GM18870 (cell line): ENCODE measurements around the gene KPNA2.
"Not testable (repeated sequence)": the region's sequence is repeated elsewhere in the genome, so short reads cannot be mapped to it uniquely, and the experiment has no call there.

Experiments
- ATAC-seq: cut with Tn5 transposase; IDR thresholded peaks from one replicate; pipeline ENCODE4 v1.9.1; 2021; ENCODE audit warnings: moderate library complexity; ENCODE audit not compliant: unreplicated experiment

KPNA2 gene

GRCh38 chr17:68019675-68020408, 15.7 kb upstream of the KPNA2 start:
- peak; percentile 90 for ATAC-seq

GRCh38 chr17:68020409-68020756, 15.2 kb upstream of the KPNA2 start:
- ATAC-seq = no peak

- ATAC-seq = not testable (repeated sequence)
Measured at GRCh38 chr17:68020791-68021190, 14.7 kb upstream of the KPNA2 start.

- ATAC-seq = no peak
Measured at GRCh38 chr17:68021963-68022362, 13.6 kb upstream of the KPNA2 start.

GRCh38 chr17:68022547-68022946, 13.0 kb upstream of the KPNA2 start:
- not testable (repeated sequence) for ATAC-seq

GRCh38 chr17:68029512-68030215, 5.9 kb upstream of the KPNA2 start:
- no peak for ATAC-seq

- no peak for ATAC-seq
Measured at GRCh38 chr17:68033636-68034451, 1.7 kb upstream of the KPNA2 start.

- no peak for ATAC-seq
Measured at GRCh38 chr17:68034452-68034776, 1.1 kb upstream of the KPNA2 start.

- ATAC-seq = peak; percentile 60
Measured at GRCh38 chr17:68035131-68035522, 408 bp upstream of the KPNA2 start.

- ATAC-seq = peak; percentile 11
Measured at GRCh38 chr17:68036304-68037147, 991 bp downstream of the KPNA2 start.

- ATAC-seq = no peak
Measured at GRCh38 chr17:68047153-68047846, 11.8 kb downstream of the KPNA2 start.

GRCh38 chr17:68047890-68048542, 12.5 kb downstream of the KPNA2 start:
- ATAC-seq = not testable (repeated sequence)

- no peak for ATAC-seq
Measured at GRCh38 chr17:68048996-68049395, 13.5 kb downstream of the KPNA2 start.

GRCh38 chr17:68049812-68050437, 14.4 kb downstream of the KPNA2 start:
- ATAC-seq = not testable (repeated sequence)

- not testable (repeated sequence) for ATAC-seq
Measured at GRCh38 chr17:68051321-68052312, 16.1 kb downstream of the KPNA2 start.

GRCh38 chr17:68052810-68053209, 17.3 kb downstream of the KPNA2 start:
- ATAC-seq = no peak

GRCh38 chr17:68053231-68054013, 17.9 kb downstream of the KPNA2 start:
- no peak for ATAC-seq
